Heart left ventricle (tissue), 16 donors: ENCODE measurements around the gene TDRD5. TPM values are rescaled to one million over a fixed set of nuclear protein-coding genes. Genes with fewer than 3 reads are reported as not detected.

ENCODE experiments used
- ATAC-seq, 4 donors: fragments of 200-7000 bp; cut with Tn5 transposase; one replicate each; pipeline ENCODE4 v1.9.1; 2020 to 2022; ENCODE audit warnings: moderate library complexity in 4 of 4, mild to moderate bottlenecking in 3 of 4, moderate number of reproducible peaks in 1 of 4
- DNase-seq, 5 donors: peaks; one replicate each; pipeline ENCODE4 v3.0.0-alpha.2; 2020
- H3K27ac ChIP-seq, 12 donors: fragments of 200-600 bp; sonication (generic) in 4 of 12; one replicate each; pipeline versions ENCODE4 v1.5.0 to v1.8.0; 2016 to 2022; ENCODE audit warnings: mild to moderate bottlenecking in 2 of 12
- H3K27me3 ChIP-seq, 9 donors: fragments of 200-600 bp; sonication (generic) in 2 of 9; one replicate each; pipeline versions ENCODE4 v1.5.1 to v1.8.0; 2016 to 2022; ENCODE audit warnings: mild to moderate bottlenecking in 3 of 9
- H3K36me3 ChIP-seq, 9 donors: fragments of 200-600 bp; sonication (generic) in 2 of 9; one replicate each; pipeline versions ENCODE4 v1.5.0 to v1.8.0; 2018 to 2022; ENCODE audit warnings: mild to moderate bottlenecking in 2 of 9
- H3K4me1 ChIP-seq, 12 donors: fragments of 200-600 bp; sonication (generic) in 4 of 12; one replicate each; pipeline versions ENCODE4 v1.5.0 to v1.8.0; 2016 to 2022; ENCODE audit warnings: mild to moderate bottlenecking in 3 of 12
- H3K4me3 ChIP-seq, 12 donors: fragments of 200-600 bp; sonication (generic) in 4 of 12; one replicate each; pipeline versions ENCODE4 v1.5.0 to v1.8.0; 2017 to 2022; ENCODE audit warnings: mild to moderate bottlenecking in 9 of 12, moderate library complexity in 4 of 12
- H3K9me3 ChIP-seq, 12 donors: fragments of 200-600 bp; sonication (generic) in 4 of 12; one replicate each; pipeline versions ENCODE4 v1.5.0 to v1.8.0; 2016 to 2022; ENCODE audit warnings: mild to moderate bottlenecking in 1 of 12
- POLR2A ChIP-seq, 2 donors: fragments of 450-650 bp; IDR thresholded peaks; one replicate each; pipeline ENCODE4 v1.6.1; 2017; ENCODE audit warnings: antibody characterized with exemption in 2 of 2, mild to moderate bottlenecking in 2 of 2, moderate library complexity in 2 of 2
- WGBS, 4 donors: extraction: QIAGEN DNeasy Blood & Tissue Kit in 2 of 4; methylation state at CpG; one replicate each; pipeline versions ENCODE4 v1.1.5 to v1.1.7; 2013 to 2018; 5-methylcytosine and 5-hydroxymethylcytosine counted together
- intact Hi-C, 10 donors: fragments of 100-400 bp; cut with DNase I; formaldehyde crosslinking; loops; one replicate each; pipeline versions ENCODE4 v1.11.1 to v1.14.2; 2022
- polyA plus RNA-seq, 2 donors: library from polyadenylated mRNA; stranded (reverse); fragments of 200-250 nt; gene quantifications; one replicate each; pipeline ENCODE4 v1.2.3, GENCODE V29; 2013
- total RNA-seq, 9 donors: library from RNA; depleted of rRNA in 2 of 9; stranded (reverse); fragments of >200 nt in 2 of 9; fragmentation: NEBNext Ultra II Directional in 3 of 9; extraction: Animal tissue kit (Norgen Biotek cat#: 25700) in 3 of 9; gene quantifications; one replicate each; pipeline versions ENCODE4 v1.1.0 to v1.2.4, GENCODE V29; 2016 to 2023
- TF ChIP-seq, protein P1 (sequence below), 12 donors: fragments of 200-600 bp; sonication (generic) in 4 of 12; IDR thresholded peaks; one replicate each; pipeline versions ENCODE4 v1.5.0 to v1.8.0; 2018 to 2022; ENCODE audit warnings: antibody characterized with exemption in 12 of 12, mild to moderate bottlenecking in 5 of 12
- donor health status: ischemic (EF 13 %, LVEDD 7.1; RV severe dilation, severe dysfunction).
- donor health status: healthy with polysubstance abuse.
- donor health status: DM: no; HTN: yes; CAD: no.
- donor health status: DM: no; HTN: no; CAD: no.
- donor health status: ischemic (EF 25% LVEDD 6.9; RV normal size, moderate dysfunction).
- donor health status: ischemic (EF 25% LVEDD 5.7; RV mildly dilated, moderate dysfunction).
- donor health status: healthy.
- donor health status: DM: yes; HTN: yes; CAD: no.
- donor health status: ischemic (EF 35%, LVEDD 5.7; RV mildly dilated, moderate dysfunction).
- donor health status: nonischemic (EF 11% LVEDD 7.7; RV severe dilation, severe dysfunction).
- donor health status: DM: yes; HTN: yes; CAD: no.
- donor health status: PGD.
- donor health status: ischemic (EF 29% LVEDD 5.4; RV normal size, mild dysfunction).
- donor health status: nonischemic (EF 23%, LVEDD 6.1; RV moderate dilation, normal function).

TDRD5 gene
- total and polyA plus RNA-seq, 11 donors = 0.34 TPM; not detected in 10

DNA sequence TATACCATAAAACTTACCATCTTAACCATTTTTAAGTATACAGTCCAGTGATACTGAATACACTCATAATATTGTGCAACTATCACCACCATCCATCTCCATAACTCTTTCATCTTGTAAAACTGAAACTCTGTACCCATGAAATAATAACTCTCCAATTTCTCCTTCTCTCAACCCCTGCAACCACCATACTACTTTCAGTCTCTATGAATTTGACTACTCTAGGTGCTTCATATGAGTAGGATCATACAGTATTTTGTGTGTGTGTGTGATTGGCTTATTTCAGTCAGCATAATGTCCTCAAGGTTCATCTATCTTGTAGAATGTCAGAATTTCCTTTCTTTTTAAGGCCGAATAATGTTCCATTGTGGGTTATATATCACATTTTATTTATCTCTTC, 33.6 kb upstream of the TDRD5 start:
- peaks cover 0 to 3% (median 0%) of the 10 kb centered on the region in 9 donors for H3K27me3 ChIP-seq
- H3K4me3 ChIP-seq = no peak overlapping the region
- ATAC-seq (no peak), DNase-seq (no peak)
- no peak overlapping the region for H3K27ac ChIP-seq
- intact Hi-C loops = no loop called here
- no peaks in the 10 kb centered on the region for H3K4me1 ChIP-seq
- no peak for TF ChIP-seq POLR2A (IDR thresholded peaks at IDR 0.05)
- TF ChIP-seq, protein P1, sequence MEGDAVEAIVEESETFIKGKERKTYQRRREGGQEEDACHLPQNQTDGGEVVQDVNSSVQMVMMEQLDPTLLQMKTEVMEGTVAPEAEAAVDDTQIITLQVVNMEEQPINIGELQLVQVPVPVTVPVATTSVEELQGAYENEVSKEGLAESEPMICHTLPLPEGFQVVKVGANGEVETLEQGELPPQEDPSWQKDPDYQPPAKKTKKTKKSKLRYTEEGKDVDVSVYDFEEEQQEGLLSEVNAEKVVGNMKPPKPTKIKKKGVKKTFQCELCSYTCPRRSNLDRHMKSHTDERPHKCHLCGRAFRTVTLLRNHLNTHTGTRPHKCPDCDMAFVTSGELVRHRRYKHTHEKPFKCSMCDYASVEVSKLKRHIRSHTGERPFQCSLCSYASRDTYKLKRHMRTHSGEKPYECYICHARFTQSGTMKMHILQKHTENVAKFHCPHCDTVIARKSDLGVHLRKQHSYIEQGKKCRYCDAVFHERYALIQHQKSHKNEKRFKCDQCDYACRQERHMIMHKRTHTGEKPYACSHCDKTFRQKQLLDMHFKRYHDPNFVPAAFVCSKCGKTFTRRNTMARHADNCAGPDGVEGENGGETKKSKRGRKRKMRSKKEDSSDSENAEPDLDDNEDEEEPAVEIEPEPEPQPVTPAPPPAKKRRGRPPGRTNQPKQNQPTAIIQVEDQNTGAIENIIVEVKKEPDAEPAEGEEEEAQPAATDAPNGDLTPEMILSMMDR (IDR thresholded peaks at IDR 0.05) = no peak
- WGBS, 4 donors = 77 to 91% (median 87%) methylated on average over 1 of the region's 1 CpG
- H3K9me3 ChIP-seq = peaks cover 0 to 3% (median 0%) of the 10 kb centered on the region in 12 donors
- no peaks in the 10 kb centered on the region for H3K36me3 ChIP-seq

GRCh38 chr1:179575497-179576314, 15.9 kb upstream of the TDRD5 start, which contains the start of gene NPHS2:
Gene NPHS2, minus strand, starts transcription at chr1:179575948. Its CDS starts 84 bp downstream, at chr1:179575864.
- no peaks in the 10 kb centered on the region for H3K36me3 ChIP-seq
- no peak within 1 kb of the TSS for H3K4me3 ChIP-seq
- 3 to 6% (median 4%) methylated on average over 44 to 77 of the region's 77 CpGs for WGBS, 4 donors
- no peaks in the 10 kb centered on the region for H3K9me3 ChIP-seq
- H3K27ac ChIP-seq = no peak within 1 kb of the TSS
- intact Hi-C loops = no loop called here
- ATAC-seq (no peak), DNase-seq (no peak)
- H3K4me1 ChIP-seq = peaks cover 0 to 6% (median 0%) of the 10 kb centered on the region in 12 donors
- H3K27me3 ChIP-seq = peaks cover 20 to 68% (median 30%) of the 10 kb centered on the region in 9 donors
- TF ChIP-seq, protein P1 (IDR thresholded peaks at IDR 0.05) = no peak
- TF ChIP-seq POLR2A (IDR thresholded peaks at IDR 0.05) = no peak

GRCh38 chr1:179576509-179576908, 15.1 kb upstream of the TDRD5 start:
- intact Hi-C loops = no loop called here
- Histone ChIP-seq H3K4me1 (peaks cover 0 to 6% (median 0%) of the 10 kb centered on the region in 12 donors), H3K27me3 (peaks cover 21 to 69% (median 30%) of the 10 kb centered on the region in 9 donors), H3K9me3 (no peaks in the 10 kb centered on the region), H3K4me3 (no peak overlapping the region), H3K36me3 (no peaks in the 10 kb centered on the region), H3K27ac (no peak overlapping the region)
- WGBS, 4 donors = 25 to 36% (median 29%) methylated on average over 5 of the region's 5 CpGs
- ATAC-seq (no peak), DNase-seq (no peak)
- TF ChIP-seq POLR2A (IDR thresholded peaks at IDR 0.05) = no peak
- TF ChIP-seq, protein P1 (IDR thresholded peaks at IDR 0.05) = no peak

- DNase-seq (no peak), ATAC-seq (no peak)
- TF ChIP-seq POLR2A (IDR thresholded peaks at IDR 0.05) = no peak
- TF ChIP-seq, protein P1 (IDR thresholded peaks at IDR 0.05) = no peak
- intact Hi-C loops = no loop called here
- Histone ChIP-seq H3K9me3 (no peaks in the 10 kb centered on the region), H3K4me3 (no peak overlapping the region), H3K36me3 (no peaks in the 10 kb centered on the region), H3K4me1 (peaks cover 0 to 9% (median 0%) of the 10 kb centered on the region in 12 donors), H3K27ac (no peak overlapping the region), H3K27me3 (peaks cover 0 to 32% (median 7%) of the 10 kb centered on the region in 9 donors)
- WGBS, 4 donors = 87 to 90% (median 87%) methylated on average over 5 of the region's 5 CpGs
Measured at GRCh38 chr1:179583771-179584320, 7.8 kb upstream of the TDRD5 start.
